ENCODE results near the gene RBM19. TPM values are rescaled to one million over a fixed set of nuclear protein-coding genes. Genes with fewer than 3 reads are reported as not detected.

The RBM19 gene
- total and polyA plus RNA-seq, 2 donors (not counting 3 experiments of a cell fraction or from before 2014, with no cell fraction given) = 13.2 to 34.4 TPM

DNA sequence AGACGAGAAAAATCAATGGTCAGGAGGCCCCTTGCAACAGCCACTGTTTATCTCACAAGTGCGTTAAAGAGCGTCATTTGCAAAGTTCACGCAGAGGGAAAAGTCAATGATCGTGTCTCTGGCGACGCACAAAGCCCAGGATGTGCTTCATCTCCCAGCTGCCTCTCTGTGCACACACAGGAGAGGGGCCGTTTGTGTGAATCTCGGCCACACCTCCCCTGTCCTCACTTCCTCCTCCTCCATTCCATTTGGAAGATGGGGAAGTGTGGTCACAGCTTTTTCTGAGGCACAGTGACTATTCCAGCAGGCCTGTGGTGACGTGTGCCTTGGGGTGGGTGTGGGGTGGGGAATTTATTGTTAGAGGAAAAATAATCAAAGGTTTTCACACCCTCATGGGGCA is 90.4 kb downstream of the RBM19 start:
- Histone ChIP-seq H3K79me2 (ENCODE audit: control insufficient read depth, insufficient read depth, low read length) (no peaks in the 10 kb centered on the region), H3K36me3 (ENCODE audit: control insufficient read depth in 2 of 2, extremely low read depth in 1 of 2, insufficient read depth in 2 of 2, low read length in 2 of 2) (no peaks in the 10 kb centered on the region), H3K9me1 (replicated peaks; ENCODE audit: control insufficient read depth, extremely low read depth, insufficient read depth, low read length) (no peaks in the 10 kb centered on the region), H3K9ac (replicated peaks; ENCODE audit: extremely low read depth, insufficient read depth, low read length) (no peak overlapping the region), H3K27me3 (ENCODE audit: control insufficient read depth in 2 of 2, insufficient read depth in 2 of 2, low read length in 2 of 2) (no peaks in the 10 kb centered on the region), H4K20me1 (replicated peaks; ENCODE audit: control insufficient read depth, extremely low read depth, insufficient read depth, low read length) (no peaks in the 10 kb centered on the region), H3K4me2 (ENCODE audit: insufficient read depth, low read length) (no peak overlapping the region), H3K27ac (ENCODE audit: insufficient read depth, low read depth, low read length) (no peak overlapping the region), H3K4me1 (ENCODE audit: control insufficient read depth, extremely low read depth, insufficient read depth, low read length) (no peaks in the 10 kb centered on the region), H3K4me3 (replicated peaks in 1 of 3; ENCODE audit: insufficient read depth in 1 of 3, low read depth in 1 of 3, low read length in 3 of 3) (no peak overlapping the region), H3K9me3 (replicated peaks; ENCODE audit: control insufficient read depth, insufficient read depth, low read length) (no peaks in the 10 kb centered on the region), H2AFZ (ENCODE audit: low read depth, low read length) (no peak overlapping the region)
- DNase-seq (ENCODE audit: low read depth, low spot score) (no peak), FAIRE-seq (no peak)
- intact Hi-C loops (cut with micrococcal nuclease) = no loop called here
- TF ChIP-seq FOS (IDR thresholded peaks at IDR 0.05; ENCODE audit: borderline replicate concordance, insufficient read depth, low read length) (no peak), JUN (IDR thresholded peaks at IDR 0.05; ENCODE audit: borderline replicate concordance, insufficient read depth, insufficient read length, low read depth) (no peak), POLR2AphosphoS5 (IDR thresholded peaks at IDR 0.05; ENCODE audit: insufficient read depth, low read depth, low read length) (no peak), GATA2 (IDR thresholded peaks at IDR 0.05; ENCODE audit: insufficient read depth, insufficient read length, low read depth, low read length) (no peak), EZH2 (IDR thresholded peaks at IDR 0.05; ENCODE audit: borderline replicate concordance, low read depth, low read length, severe bottlenecking) (no peak), MYC (IDR thresholded peaks at IDR 0.05; ENCODE audit: low read depth, low read length) (no peak), POLR2A (IDR thresholded peaks at IDR 0.05; ENCODE audit: low read depth, low read length) (no peak)
- TF ChIP-seq, protein P1, sequence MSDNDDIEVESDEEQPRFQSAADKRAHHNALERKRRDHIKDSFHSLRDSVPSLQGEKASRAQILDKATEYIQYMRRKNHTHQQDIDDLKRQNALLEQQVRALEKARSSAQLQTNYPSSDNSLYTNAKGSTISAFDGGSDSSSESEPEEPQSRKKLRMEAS (IDR thresholded peaks at IDR 0.05; ENCODE audit: insufficient read depth, insufficient read length) = no peak
- TF ChIP-seq, protein P2, sequence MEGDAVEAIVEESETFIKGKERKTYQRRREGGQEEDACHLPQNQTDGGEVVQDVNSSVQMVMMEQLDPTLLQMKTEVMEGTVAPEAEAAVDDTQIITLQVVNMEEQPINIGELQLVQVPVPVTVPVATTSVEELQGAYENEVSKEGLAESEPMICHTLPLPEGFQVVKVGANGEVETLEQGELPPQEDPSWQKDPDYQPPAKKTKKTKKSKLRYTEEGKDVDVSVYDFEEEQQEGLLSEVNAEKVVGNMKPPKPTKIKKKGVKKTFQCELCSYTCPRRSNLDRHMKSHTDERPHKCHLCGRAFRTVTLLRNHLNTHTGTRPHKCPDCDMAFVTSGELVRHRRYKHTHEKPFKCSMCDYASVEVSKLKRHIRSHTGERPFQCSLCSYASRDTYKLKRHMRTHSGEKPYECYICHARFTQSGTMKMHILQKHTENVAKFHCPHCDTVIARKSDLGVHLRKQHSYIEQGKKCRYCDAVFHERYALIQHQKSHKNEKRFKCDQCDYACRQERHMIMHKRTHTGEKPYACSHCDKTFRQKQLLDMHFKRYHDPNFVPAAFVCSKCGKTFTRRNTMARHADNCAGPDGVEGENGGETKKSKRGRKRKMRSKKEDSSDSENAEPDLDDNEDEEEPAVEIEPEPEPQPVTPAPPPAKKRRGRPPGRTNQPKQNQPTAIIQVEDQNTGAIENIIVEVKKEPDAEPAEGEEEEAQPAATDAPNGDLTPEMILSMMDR (IDR thresholded peaks at IDR 0.05; ENCODE audit: extremely low read depth in 1 of 2, insufficient read depth in 1 of 2, low read depth in 1 of 2, low read length in 2 of 2) = no peak
- ChIA-PET CTCF (no interaction called here), POLR2A (no interaction called here)
- no TSS peak for BruUV-seq (replicated peaks)
- dilution Hi-C loops (cut with MboI; ENCODE audit: extremely low pct_ligation_motif_present, low sequenced_read_pairs) = no loop called here

All from endothelial cell of umbilical vein (primary cell).